Activated CD8-positive, alpha-beta T cell treated with anti-CD3 and anti-CD28 coated beads for 36 hours (primary cell): Measurements from ENCODE around the gene DGKD. TPM values are rescaled to one million over a fixed set of nuclear protein-coding genes. Genes with fewer than 3 reads are reported as not detected.

Experiments used
- ATAC-seq: fragments of 200-7000 bp; cut with Tn5 transposase; one replicate; pipeline ENCODE4 v1.10.0; 2021; ENCODE audit warnings: mild to moderate bottlenecking, moderate library complexity
- CTCF ChIA-PET: fragments of 350-600 bp; sonication (Branson Sonifier 250); formaldehyde crosslinking; loops from one replicate; lab custom pipeline; 2021; ENCODE audit warnings: antibody characterized with exemption; lab: Charles Lee
- POLR2A ChIA-PET: fragments of 350-600 bp; sonication (Branson Sonifier 250); formaldehyde crosslinking; loops from one replicate; lab custom pipeline; 2021; ENCODE audit warnings: antibody characterized with exemption; lab: Charles Lee
- DNase-seq: peaks from one replicate; pipeline ENCODE4 v3.0.0-alpha.2; 2020
- H3K27ac Mint-ChIP-seq: one replicate; pipeline ENCODE4 v1.8.0; 2021; ENCODE audit warnings: mild to moderate bottlenecking, mixed read lengths
- H3K27me3 Mint-ChIP-seq: one replicate; pipeline ENCODE4 v1.8.0; 2021; ENCODE audit warnings: mixed read lengths
- H3K36me3 Mint-ChIP-seq: one replicate; pipeline ENCODE4 v1.8.0; 2021; ENCODE audit warnings: low read depth, mixed read lengths
- H3K4me1 Mint-ChIP-seq: one replicate; pipeline ENCODE4 v1.8.0; 2021; ENCODE audit warnings: low read depth, mixed read lengths
- H3K4me3 Mint-ChIP-seq: one replicate; pipeline ENCODE4 v1.8.0; 2021; ENCODE audit warnings: mild to moderate bottlenecking, moderate library complexity, mixed read lengths
- H3K9me3 Mint-ChIP-seq: one replicate; pipeline ENCODE4 v1.8.0; 2021; ENCODE audit warnings: mixed read lengths
- CTCF ChIP-seq: fragments of 200-600 bp; IDR thresholded peaks from one replicate; pipeline ENCODE4 v1.8.0; 2022; ENCODE audit warnings: antibody characterized with exemption, mild to moderate bottlenecking
- intact Hi-C: fragments of 100-400 bp; cut with micrococcal nuclease; formaldehyde crosslinking; loops from one replicate; pipeline ENCODE4 v1.10.0; 2022
- total RNA-seq, 2 experiments: library from RNA; stranded (reverse); gene quantifications; one replicate each; pipeline ENCODE4 v1.2.3, GENCODE V29; 2021

The DGKD gene
- total RNA-seq, 2 experiments from 2014 or later, result 89.6 to 99.5 TPM

- ChIA-PET CTCF (interaction anchor here (0.8 kb wide), 1 partner anchor 20 kb away, joined by 3 read pairs; no protein-coding TSS in a partner anchor), POLR2A (no interaction called here)
- intact Hi-C loops, result no loop called here
- Mint-ChIP-seq H3K4me1 (no peaks in the 10 kb centered on the region), H3K9me3 (no peaks in the 10 kb centered on the region), H3K27me3 (no peaks in the 10 kb centered on the region), H3K27ac (no peak overlapping the region), H3K36me3 (peaks cover 4% of the 10 kb centered on the region), H3K4me3 (no peak overlapping the region)
- DNase-seq (no peak), ATAC-seq (no peak)
- no peak for TF ChIP-seq CTCF
Measured at GRCh38 chr2:233492078-233492477, 137.8 kb downstream of the DGKD start.

GRCh38 chr2:233492751-233493150 is 138.5 kb downstream of the DGKD start:
- Mint-ChIP-seq H3K27me3 (no peaks in the 10 kb centered on the region), H3K4me3 (no peak overlapping the region), H3K27ac (no peak overlapping the region), H3K4me1 (no peaks in the 10 kb centered on the region), H3K9me3 (no peaks in the 10 kb centered on the region), H3K36me3 (peaks cover 4% of the 10 kb centered on the region)
- CTCF ChIA-PET, result no interaction called here
- DNase-seq, result no peak
- no peak for TF ChIP-seq CTCF
- intact Hi-C loops, result no loop called here
- no peak for ATAC-seq
- POLR2A ChIA-PET, result no interaction called here

- Mint-ChIP-seq H3K27me3 (no peaks in the 10 kb centered on the region), H3K9me3 (no peaks in the 10 kb centered on the region), H3K4me1 (peaks cover 2% of the 10 kb centered on the region), H3K27ac (no peak overlapping the region), H3K36me3 (peaks cover 5% of the 10 kb centered on the region), H3K4me3 (no peak overlapping the region)
- no peak for TF ChIP-seq CTCF
- POLR2A ChIA-PET, result no interaction called here
- ATAC-seq (no peak), DNase-seq (no peak)
- CTCF ChIA-PET, result interaction anchor here (1.0 kb wide), 1 partner anchor 52 kb away, joined by 3 read pairs; no protein-coding TSS in a partner anchor
- intact Hi-C loops, result no loop called here
Measured at GRCh38 chr2:233495503-233496496, 141.5 kb downstream of the DGKD start.

GRCh38 chr2:233497692-233498091 is 143.4 kb downstream of the DGKD start:
- Mint-ChIP-seq H3K27ac (no peak overlapping the region), H3K27me3 (no peaks in the 10 kb centered on the region), H3K9me3 (peaks cover 2% of the 10 kb centered on the region), H3K36me3 (peaks cover 15% of the 10 kb centered on the region), H3K4me1 (peaks cover 7% of the 10 kb centered on the region), H3K4me3 (no peak overlapping the region)
- no peak for ATAC-seq
- POLR2A ChIA-PET, result interaction anchor here (1.6 kb wide), 1 partner anchor 9 kb away, joined by 4 read pairs; no protein-coding TSS in a partner anchor
- TF ChIP-seq CTCF, result no peak
- intact Hi-C loops, result no loop called here
- no peak for DNase-seq
- CTCF ChIA-PET, result interaction anchor here (0.9 to 1.1 kb wide), 2 partner anchors 53 to 132 kb away, joined by 3 read pairs; no protein-coding TSS in a partner anchor

- ChIA-PET CTCF (interaction anchor here (0.9 to 1.1 kb wide), 2 partner anchors 132 to 214 kb away, joined by 3 read pairs; no protein-coding TSS in a partner anchor), POLR2A (interaction anchor here (1.6 kb wide), 1 partner anchor 10 kb away, joined by 4 read pairs; no protein-coding TSS in a partner anchor)
- Mint-ChIP-seq H3K27me3 (no peaks in the 10 kb centered on the region), H3K4me3 (no peak overlapping the region), H3K27ac (no peak overlapping the region), H3K36me3 (peaks cover 19% of the 10 kb centered on the region), H3K4me1 (peaks cover 7% of the 10 kb centered on the region), H3K9me3 (peaks cover 7% of the 10 kb centered on the region)
- DNase-seq, result no peak
- no peak for ATAC-seq
- TF ChIP-seq CTCF, result no peak
- intact Hi-C loops, result no loop called here
Measured at GRCh38 chr2:233498126-233498525, 143.8 kb downstream of the DGKD start.
